ENCODE results near the gene SERINC2.
A peak's percentile ranks its signal among the peaks of the same experiment; 100 is the strongest.

Gene SERINC2

GRCh38 chr1:31376375-31377134 lies 36.5 kb upstream of the SERINC2 start:
- H3K4me3 ChIP-seq (ENCODE audit: low read length) = no peak overlapping the region
- DNase-seq (ENCODE audit: low read depth) = peak; percentile 93
- TF ChIP-seq CTCF (conservative IDR thresholded peaks at IDR 0.05; ENCODE audit: low read length) = no peak

DNA sequence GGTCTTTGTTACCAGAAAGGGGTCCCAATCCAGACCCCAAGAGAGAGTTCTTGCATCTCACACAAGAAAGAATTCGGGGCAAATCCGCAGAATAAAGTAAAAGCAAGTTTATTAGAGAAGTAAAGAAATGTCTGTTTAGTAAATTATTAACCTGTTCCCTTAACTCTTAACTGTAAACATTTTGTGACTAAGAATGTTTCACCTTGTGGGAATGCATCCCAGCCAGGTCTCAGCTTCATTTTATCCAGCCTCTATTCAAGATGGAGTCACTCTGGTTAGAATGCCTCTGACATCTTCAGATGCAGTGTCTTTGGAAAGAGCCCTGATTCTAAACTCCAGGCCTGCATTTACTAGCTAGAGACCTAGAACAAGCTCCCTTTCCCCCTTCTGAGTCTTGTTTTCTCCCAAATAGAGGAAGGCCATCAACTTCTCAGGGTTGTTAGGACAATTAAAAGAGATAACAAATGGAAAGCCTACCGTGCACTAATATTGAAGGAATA lies 35.6 kb upstream of the SERINC2 start:
- no peak for DNase-seq (ENCODE audit: low read depth)
- no peak for TF ChIP-seq CTCF (conservative IDR thresholded peaks at IDR 0.05; ENCODE audit: low read length)

DNA sequence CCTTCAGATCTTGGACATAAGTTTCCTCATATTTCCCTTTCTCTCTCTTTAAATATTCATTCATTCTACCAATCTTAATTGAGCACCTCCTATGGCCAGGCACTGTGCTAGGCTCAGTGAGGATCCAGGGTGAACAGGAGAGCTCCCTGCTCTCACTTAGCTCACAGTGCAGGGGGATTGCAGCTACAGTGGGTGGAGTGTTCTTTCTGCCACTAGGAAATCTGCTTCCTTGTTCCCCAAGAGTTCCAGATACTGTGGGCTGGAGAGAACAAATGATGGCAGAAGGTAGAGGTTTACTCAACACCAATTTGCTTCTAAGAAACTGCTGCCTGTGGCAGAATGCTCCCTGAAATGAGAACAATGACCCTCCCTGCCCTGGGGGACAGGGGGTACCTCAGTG lies 35.0 kb upstream of the SERINC2 start:
- no peak overlapping the region for H3K4me3 ChIP-seq (ENCODE audit: low read length)
- no peak for TF ChIP-seq CTCF (conservative IDR thresholded peaks at IDR 0.05; ENCODE audit: low read length)
- DNase-seq (ENCODE audit: low read depth) = no peak

More for the DNA sequence above, 35.6 kb upstream of the SERINC2 start:
- H3K4me3 ChIP-seq (ENCODE audit: low read length) = no peak overlapping the region

DNA sequence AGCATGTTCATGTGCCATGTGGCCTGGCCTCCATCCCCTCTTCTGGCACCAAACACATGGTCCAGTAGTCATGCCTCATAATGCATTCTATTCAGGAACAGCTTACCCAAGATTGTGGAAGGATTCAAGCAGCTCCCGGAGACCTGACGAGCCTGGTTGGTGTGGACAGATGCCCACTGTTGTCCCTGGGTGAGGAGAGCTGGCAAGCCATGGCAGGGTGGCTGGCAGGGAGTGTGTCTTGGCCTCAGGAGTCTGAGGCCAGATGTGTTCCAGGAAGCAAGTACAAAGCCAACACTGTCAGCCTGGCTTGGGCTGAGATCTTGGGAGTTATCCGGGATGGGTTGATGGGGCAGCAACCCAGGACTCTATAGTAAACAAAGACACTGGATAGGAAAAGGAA lies 32.8 kb upstream of the SERINC2 start:
- TF ChIP-seq CTCF (conservative IDR thresholded peaks at IDR 0.05; ENCODE audit: low read length) = no peak
- no peak overlapping the region for H3K4me3 ChIP-seq (ENCODE audit: low read length)
- no peak for DNase-seq (ENCODE audit: low read depth)

GRCh38 chr1:31381394-31382294 lies 31.4 kb upstream of the SERINC2 start:
- H3K4me3 ChIP-seq (ENCODE audit: low read length) = no peak overlapping the region
- peak; percentile 50 for DNase-seq (ENCODE audit: low read depth)
- no peak for TF ChIP-seq CTCF (conservative IDR thresholded peaks at IDR 0.05; ENCODE audit: low read length)

DNA sequence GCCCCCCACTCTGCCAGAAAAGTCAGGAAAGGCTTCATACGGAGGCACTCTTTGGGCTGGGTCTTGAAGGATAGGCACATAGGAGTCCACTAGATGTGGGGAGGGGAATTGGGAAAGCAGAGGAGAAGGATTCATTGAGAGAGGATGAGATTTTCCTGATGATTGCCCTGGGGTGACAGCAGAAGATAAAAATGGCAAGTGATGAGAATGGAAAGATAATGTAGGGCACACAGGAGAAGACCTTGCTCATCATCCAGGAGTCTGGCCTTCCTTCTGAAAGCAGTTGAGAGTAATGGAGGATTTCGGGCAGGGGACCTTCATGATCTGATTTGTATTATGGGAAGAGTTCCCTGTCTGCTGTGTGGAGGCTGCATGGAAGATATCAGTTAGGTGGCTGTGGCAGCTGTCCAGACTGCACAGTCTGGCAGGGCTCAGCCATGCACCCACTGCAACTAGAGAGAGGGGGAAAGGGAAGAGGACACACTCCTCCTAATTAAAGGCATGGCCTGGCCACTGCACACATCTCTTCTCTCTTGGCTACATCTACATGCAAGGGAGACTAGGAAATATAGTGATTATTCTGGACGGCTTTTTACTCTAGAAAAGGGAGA lies 30.5 kb upstream of the SERINC2 start:
- no peak for DNase-seq (ENCODE audit: low read depth)
- TF ChIP-seq CTCF (conservative IDR thresholded peaks at IDR 0.05; ENCODE audit: low read length) = no peak

More for the DNA sequence above, 30.5 kb upstream of the SERINC2 start:
- no peak overlapping the region for H3K4me3 ChIP-seq (ENCODE audit: low read length)

All from AG10803 (cell line).